GM10266 (cell line): ENCODE measurements around the gene E2F4.

Source experiments
- DNase-seq: peaks from one replicate; pipeline ENCODE4 v3.0.0; 2012; ENCODE audit errors: extremely low spot score
- TF ChIP-seq, protein P1 (sequence below): IDR thresholded peaks from 2 replicates; pipeline ENCODE4 v1.5.1; 2012; ENCODE audit warnings: mild to moderate bottlenecking, low read depth; ENCODE audit not compliant: control insufficient read depth, insufficient read depth; ENCODE audit errors: missing control alignments

The E2F4 gene

DNA sequence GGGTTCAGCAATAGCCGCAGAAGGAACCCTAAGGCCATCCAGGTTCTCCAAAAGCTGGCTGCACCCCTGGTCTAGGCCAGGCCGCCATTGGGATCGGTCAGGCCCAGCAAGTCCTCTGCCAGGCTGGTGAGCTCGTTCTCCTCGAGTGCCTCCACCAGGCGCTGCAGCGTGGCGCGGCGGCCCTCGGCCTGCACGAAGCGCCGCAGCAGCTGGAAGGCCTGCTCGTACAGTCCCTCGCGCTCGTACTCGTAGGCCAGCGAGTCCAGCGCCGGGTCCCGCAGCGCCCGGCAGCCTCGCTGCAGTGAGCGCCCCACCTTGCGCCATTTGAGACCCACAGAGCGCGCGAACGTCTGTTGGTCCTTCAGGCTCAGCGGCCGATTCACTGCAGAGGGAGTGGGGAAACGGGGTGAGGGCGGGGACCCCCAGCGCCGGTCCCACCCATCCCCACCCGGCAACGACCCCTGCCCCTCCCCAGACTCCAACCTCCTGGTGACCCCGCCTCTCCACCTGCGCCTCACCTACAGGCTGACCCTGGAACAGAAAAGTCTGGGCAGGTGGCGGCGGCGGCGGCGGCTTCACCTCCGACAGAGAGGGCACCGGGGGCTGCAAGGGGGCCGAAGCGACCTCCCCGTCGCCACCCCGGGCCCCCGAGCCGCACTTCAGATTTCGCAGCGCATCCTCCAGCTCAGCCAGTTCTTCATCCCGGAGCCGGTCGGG lies 37.2 kb upstream of the E2F4 start:
- DNase-seq, result no peak

DNA sequence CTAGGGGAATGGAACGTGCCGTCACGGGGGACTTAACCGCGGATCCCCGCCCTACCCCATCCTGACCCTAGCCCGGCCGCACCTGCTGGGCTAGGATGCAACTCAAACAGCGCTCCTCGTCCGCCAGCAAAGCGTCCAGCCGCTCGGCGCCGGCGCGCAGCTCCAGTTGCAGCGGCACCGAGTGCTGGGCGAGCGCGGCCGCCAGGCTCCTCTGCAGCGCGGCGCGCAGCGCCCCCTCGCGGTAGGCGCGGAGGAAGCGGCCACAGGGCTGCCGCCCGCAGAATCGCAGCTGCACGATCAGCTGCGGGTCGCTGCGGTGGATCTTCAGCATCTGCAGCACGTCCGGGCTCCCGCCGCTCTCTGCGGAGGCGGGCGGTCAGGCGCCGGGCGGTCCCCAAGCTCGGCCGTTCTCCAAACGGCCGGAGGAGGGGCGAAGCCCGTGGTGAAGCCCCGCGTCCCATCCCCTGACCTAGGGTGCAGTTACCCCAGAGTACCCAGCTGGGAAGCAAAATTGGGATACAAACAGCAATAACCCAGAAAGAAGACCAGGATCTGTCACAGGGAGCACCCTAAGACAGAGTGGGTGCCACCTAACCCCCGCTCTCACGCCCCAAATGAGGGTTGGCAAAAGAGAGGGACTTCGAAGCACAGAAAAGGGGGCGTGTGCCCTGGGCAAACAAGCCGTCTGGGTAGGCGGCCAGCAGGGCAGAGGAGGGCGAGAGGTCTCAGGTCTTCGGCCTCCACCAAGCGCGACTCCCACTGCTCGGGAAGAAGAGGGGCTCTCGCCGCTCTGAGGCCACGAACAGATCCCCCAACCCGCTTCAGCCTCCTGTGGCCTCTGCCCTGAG lies 36.4 kb upstream of the E2F4 start:
- DNase-seq, result peak; percentile 94
- TF ChIP-seq, protein P1, sequence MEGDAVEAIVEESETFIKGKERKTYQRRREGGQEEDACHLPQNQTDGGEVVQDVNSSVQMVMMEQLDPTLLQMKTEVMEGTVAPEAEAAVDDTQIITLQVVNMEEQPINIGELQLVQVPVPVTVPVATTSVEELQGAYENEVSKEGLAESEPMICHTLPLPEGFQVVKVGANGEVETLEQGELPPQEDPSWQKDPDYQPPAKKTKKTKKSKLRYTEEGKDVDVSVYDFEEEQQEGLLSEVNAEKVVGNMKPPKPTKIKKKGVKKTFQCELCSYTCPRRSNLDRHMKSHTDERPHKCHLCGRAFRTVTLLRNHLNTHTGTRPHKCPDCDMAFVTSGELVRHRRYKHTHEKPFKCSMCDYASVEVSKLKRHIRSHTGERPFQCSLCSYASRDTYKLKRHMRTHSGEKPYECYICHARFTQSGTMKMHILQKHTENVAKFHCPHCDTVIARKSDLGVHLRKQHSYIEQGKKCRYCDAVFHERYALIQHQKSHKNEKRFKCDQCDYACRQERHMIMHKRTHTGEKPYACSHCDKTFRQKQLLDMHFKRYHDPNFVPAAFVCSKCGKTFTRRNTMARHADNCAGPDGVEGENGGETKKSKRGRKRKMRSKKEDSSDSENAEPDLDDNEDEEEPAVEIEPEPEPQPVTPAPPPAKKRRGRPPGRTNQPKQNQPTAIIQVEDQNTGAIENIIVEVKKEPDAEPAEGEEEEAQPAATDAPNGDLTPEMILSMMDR, result peak; percentile 96

More for the DNA sequence above, 37.2 kb upstream of the E2F4 start:
- TF ChIP-seq, protein P1, result no peak

DNA sequence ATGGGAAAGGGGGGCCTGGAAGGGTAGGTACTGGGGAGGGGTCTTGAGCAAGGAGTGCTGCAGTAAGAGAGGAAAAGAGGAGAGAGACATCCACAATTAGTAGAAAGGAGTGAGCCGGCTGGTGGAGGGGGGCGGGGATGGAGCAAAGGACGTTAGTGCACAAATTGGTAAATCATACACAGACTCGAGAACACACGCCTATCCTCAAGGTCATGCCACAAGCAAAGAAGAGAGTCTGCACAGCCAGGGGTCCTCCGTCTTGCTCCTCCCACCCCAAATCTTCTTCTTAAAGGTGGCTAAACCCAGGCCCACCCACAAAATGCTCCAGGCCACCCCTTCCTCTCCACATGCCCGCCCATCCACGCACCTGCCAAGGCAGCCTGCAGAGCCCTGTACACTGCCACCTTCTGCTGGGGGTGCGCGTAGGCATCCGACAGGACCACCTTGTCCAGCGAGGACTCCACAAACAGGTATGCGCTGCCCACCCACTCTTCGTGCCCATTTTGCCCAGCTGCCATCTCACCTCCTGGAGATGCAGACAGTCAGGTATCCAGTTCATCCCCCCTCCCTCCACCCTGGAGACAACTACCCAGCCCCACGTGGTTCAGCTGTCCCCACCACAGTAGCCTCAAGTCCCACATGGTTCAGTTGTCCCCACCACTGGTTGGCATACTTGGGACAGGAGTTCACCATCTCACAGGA lies 35.7 kb upstream of the E2F4 start:
- TF ChIP-seq, protein P1, result no peak
- DNase-seq, result no peak

DNA sequence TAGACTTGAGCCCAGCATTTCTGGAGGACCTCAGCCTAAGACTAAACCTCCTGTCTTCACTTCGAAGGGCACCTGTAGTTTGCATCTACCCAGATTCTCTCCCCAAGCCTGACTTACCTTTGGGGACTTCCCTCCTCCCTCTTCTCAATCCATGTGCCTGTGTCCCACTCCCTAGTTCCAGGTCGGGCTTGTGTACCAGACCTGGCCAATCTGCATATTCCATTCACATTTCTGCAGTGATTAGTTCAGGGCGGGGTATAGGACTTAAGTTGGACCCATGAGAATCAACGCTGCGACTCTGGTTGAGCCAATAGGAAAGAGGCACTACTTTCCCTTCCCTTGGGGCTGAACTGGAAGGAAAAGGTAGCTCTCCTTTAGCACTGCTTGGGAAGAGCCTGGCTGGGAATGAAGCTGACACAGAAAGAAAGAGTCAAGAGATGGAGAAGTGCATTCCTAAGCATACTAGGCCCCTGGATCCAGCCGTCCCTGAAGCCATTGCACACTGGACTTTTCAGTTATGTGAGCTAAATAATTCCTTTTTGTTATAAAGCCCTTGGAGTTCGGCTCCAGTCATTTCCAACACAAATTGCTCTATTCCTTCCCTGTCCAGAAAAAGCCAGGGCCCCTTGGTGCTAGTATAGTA lies 34.7 kb upstream of the E2F4 start:
- no peak for DNase-seq
- TF ChIP-seq, protein P1, result no peak

DNA sequence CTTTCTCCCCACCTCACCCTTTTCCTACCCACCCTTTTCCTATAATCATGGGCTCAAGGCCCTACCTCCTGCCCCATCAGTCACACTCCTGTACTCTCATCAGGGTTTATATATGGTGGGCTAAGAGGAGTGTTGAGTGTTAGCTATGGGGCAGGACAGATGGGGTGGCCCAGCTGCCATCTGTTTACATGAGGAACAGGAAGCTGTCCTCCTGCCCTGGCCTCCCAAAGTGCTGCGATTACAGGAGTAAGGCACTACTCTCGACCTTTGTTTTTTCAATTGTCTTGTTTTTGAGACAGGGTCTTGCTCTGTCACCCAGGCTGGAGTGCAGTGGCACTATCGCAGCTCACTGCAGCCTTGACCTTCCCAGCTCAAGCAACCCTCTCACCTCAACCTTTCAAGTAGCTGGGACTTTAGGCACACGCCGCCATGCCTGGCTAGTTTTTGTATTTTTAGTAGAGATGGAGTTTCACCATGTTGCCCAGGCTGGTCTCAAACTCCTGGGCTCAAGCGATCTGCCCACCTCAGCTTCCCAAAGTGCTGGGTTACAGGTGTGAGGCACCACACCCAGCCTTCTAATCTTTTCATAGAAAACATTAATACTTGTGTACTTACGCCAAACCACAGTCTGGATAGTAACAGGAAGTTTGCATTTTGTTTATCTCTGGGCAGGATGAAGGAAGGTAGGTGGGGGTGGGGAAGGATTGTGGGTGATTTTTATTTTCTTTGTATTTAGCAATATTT lies 33.9 kb upstream of the E2F4 start:
- DNase-seq, result no peak
- TF ChIP-seq, protein P1, result no peak
